Prostate gland (tissue), 2 donors: ENCODE data around the gene CLNK. TPM values are rescaled to one million over a fixed set of nuclear protein-coding genes. Genes with fewer than 3 reads are reported as not detected.

ENCODE experiments used
- DNase-seq: peaks from one replicate; pipeline ENCODE4 v3.0.0-alpha.2; 2019; ENCODE audit warnings: low spot score
- H3K27ac ChIP-seq, 2 donors: fragments of 200-600 bp; sonication (generic); 2 replicates each; pipeline ENCODE4 v1.5.1; 2017 to 2019
- H3K27me3 ChIP-seq: fragments of 200-600 bp; sonication (generic); replicated peaks from 2 replicates; pipeline ENCODE4 v1.5.1; 2019; ENCODE audit not compliant: insufficient read depth
- H3K36me3 ChIP-seq, 2 donors: fragments of 200-600 bp; sonication (generic); 1 replicate in 1 of 2; 2 replicates in 1 of 2; pipeline versions ENCODE4 v1.5.1 to v1.8.1; 2017 to 2019
- H3K4me1 ChIP-seq: fragments of 200-600 bp; sonication (generic); replicated peaks from 2 replicates; pipeline ENCODE4 v1.5.1; 2019
- H3K4me3 ChIP-seq, 2 donors: fragments of 200-600 bp; sonication (generic); 2 replicates each; pipeline ENCODE4 v1.5.1; 2017 to 2019
- H3K9me3 ChIP-seq: fragments of 200-600 bp; sonication (generic); 2 replicates; pipeline ENCODE4 v1.5.1; 2017
- POLR2A ChIP-seq: fragments of 450-650 bp; IDR thresholded peaks from one replicate; pipeline ENCODE4 v1.6.1; 2016; ENCODE audit warnings: antibody characterized with exemption, mild to moderate bottlenecking
- POLR2AphosphoS5 ChIP-seq: sonication (generic); formaldehyde crosslinking; IDR thresholded peaks from one replicate; pipeline ENCODE4 v1.6.1; 2017; ENCODE audit warnings: antibody characterized with exemption
- WGBS: methylation state at CpG from one replicate; pipeline ENCODE4 v1.1.5; 2018; 5-methylcytosine and 5-hydroxymethylcytosine counted together
- intact Hi-C: fragments of 100-400 bp; cut with DNase I; formaldehyde crosslinking; loops from one replicate; pipeline ENCODE4 v1.14.2; 2022
- total RNA-seq, 2 donors: library from RNA; depleted of rRNA; stranded (reverse); fragments of >200 nt; gene quantifications; one replicate each; pipeline ENCODE4 v1.1.0, GENCODE V29; 2016
- TF ChIP-seq, protein P1 (sequence below), 4 experiments: fragments of 200-600 bp in 2 of 4; fragments of 450-650 bp in 2 of 4; sonication (generic) in 2 of 4; IDR thresholded peaks; 1 replicate in 3 of 4; 2 replicates in 1 of 4; pipeline ENCODE4 v1.5.1; 2016 to 2019; ENCODE audit warnings: antibody characterized with exemption in 4 of 4, mild to moderate bottlenecking in 2 of 4, moderate library complexity in 2 of 4

Gene CLNK
- total RNA-seq, 2 donors from 2014 or later = not detected

DNA sequence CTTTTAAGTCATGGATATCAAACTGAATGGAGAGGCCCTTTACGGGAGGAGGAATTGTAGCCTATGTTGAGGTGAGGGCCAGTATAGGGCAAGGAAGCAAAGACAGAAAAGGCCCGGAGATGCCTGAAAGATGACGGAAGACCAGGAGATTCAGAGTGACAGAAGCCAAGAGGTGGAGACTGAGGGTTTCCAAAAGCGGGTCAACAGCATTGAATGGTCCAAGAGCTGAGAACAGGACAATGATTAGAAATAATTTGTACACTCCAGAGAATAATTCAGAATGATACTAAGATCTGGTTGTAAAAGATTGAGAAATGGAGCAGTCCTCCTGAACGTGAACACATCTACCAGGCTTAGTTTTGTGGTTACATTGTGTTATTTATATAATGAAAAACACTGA is 181.9 kb downstream of the CLNK start:
- Histone ChIP-seq H3K9me3 (no peaks in the 10 kb centered on the region), H3K36me3 (no peaks in the 10 kb centered on the region), H3K4me1 (no peaks in the 10 kb centered on the region), H3K4me3 (no peak overlapping the region), H3K27me3 (no peaks in the 10 kb centered on the region), H3K27ac (no peak overlapping the region)
- intact Hi-C loops = no loop called here
- 94% methylated on average over 5 of the region's 5 CpGs for WGBS
- TF ChIP-seq POLR2A = no peak
- TF ChIP-seq, protein P1, sequence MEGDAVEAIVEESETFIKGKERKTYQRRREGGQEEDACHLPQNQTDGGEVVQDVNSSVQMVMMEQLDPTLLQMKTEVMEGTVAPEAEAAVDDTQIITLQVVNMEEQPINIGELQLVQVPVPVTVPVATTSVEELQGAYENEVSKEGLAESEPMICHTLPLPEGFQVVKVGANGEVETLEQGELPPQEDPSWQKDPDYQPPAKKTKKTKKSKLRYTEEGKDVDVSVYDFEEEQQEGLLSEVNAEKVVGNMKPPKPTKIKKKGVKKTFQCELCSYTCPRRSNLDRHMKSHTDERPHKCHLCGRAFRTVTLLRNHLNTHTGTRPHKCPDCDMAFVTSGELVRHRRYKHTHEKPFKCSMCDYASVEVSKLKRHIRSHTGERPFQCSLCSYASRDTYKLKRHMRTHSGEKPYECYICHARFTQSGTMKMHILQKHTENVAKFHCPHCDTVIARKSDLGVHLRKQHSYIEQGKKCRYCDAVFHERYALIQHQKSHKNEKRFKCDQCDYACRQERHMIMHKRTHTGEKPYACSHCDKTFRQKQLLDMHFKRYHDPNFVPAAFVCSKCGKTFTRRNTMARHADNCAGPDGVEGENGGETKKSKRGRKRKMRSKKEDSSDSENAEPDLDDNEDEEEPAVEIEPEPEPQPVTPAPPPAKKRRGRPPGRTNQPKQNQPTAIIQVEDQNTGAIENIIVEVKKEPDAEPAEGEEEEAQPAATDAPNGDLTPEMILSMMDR (IDR thresholded peaks at IDR 0.05) = no peak
- TF ChIP-seq POLR2AphosphoS5 = no peak
- no peak for DNase-seq

DNA sequence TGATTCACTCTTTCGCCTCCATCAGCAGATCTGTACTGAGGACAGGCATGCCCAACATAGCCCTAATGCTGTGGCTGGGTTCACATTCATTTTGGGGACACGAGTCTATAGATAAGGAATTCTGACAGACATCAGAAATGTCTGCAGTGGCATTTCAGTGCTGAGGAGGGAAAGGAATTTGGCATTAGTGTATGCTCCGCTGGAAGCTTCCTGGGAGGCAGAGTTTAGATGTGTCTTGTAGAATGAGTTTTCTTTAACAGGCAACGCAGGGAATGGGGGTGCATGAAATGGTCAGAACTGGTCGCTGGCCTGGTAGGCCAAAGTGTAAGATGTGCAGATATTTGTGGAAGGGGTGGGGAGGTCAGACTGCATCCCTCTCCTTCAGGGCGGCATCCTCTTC is 183.8 kb downstream of the CLNK start:
- no peaks in the 10 kb centered on the region for H3K27me3 ChIP-seq
- no peak overlapping the region for H3K4me3 ChIP-seq
- no peaks in the 10 kb centered on the region for H3K9me3 ChIP-seq
- TF ChIP-seq POLR2A = no peak
- TF ChIP-seq, protein P1 (IDR thresholded peaks at IDR 0.05) = no peak
- no peak for TF ChIP-seq POLR2AphosphoS5
- intact Hi-C loops = no loop called here
- H3K36me3 ChIP-seq = no peaks in the 10 kb centered on the region
- no peak overlapping the region for H3K27ac ChIP-seq
- WGBS = 83% methylated on average over 6 of the region's 6 CpGs
- DNase-seq = no peak
- peaks cover 5% of the 10 kb centered on the region for H3K4me1 ChIP-seq

DNA sequence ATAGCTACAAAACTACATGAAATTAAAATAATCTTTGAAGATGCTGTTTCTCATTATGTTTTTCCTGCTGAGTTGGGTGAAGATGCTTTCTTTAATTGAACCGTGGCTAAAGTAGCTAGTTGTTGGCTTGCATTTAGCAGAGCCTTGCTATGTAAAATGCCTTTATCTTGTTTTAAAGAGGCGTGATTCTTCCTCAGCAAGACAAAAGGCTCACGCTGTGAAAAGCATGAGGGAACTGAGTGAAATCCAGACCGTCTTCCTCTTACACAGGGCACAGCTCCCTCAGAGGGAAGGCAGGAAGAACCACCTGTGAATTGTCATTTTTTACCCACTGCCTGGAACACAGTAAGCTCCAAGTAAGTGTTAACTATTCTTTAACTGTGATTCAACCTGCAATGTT is 188.4 kb downstream of the CLNK start:
- intact Hi-C loops = no loop called here
- TF ChIP-seq, protein P1 (IDR thresholded peaks at IDR 0.05) = no peak
- TF ChIP-seq POLR2AphosphoS5 (no peak), POLR2A (no peak)
- Histone ChIP-seq H3K4me1 (peaks cover 5% of the 10 kb centered on the region), H3K27me3 (no peaks in the 10 kb centered on the region), H3K36me3 (no peaks in the 10 kb centered on the region), H3K27ac (peak overlapping the region in 1 of 2 donors; percentile 53), H3K4me3 (no peak overlapping the region), H3K9me3 (no peaks in the 10 kb centered on the region)
- 66% methylated on average over 4 of the region's 4 CpGs for WGBS
- DNase-seq = no peak

DNA sequence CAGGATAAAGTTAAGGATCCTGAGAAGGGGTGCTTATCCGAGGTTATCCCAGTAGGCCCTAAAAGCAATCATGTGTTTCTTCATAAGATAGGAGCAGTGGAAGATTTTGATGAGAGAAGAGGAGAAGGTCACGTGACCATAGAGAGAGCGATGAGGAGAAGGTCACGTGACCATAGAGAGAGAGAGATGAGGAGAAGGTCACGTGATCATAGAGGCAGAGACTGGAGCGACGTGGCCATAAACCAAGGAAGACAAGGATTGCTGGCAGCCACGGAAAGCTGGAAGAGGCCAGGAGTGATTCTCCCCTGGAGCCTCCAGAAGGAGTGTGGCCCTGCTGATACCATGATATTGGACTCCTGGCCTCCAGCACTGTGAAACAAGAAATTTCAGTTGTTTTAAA is 188.9 kb downstream of the CLNK start:
- H3K36me3 ChIP-seq = no peaks in the 10 kb centered on the region
- H3K27me3 ChIP-seq = no peaks in the 10 kb centered on the region
- H3K4me3 ChIP-seq = no peak overlapping the region
- no peak for DNase-seq
- H3K27ac ChIP-seq = no peak overlapping the region
- peaks cover 5% of the 10 kb centered on the region for H3K4me1 ChIP-seq
- H3K9me3 ChIP-seq = no peaks in the 10 kb centered on the region
- WGBS = 89% methylated on average over 8 of the region's 8 CpGs
- no peak for TF ChIP-seq POLR2AphosphoS5
- no peak for TF ChIP-seq POLR2A
- TF ChIP-seq, protein P1 (IDR thresholded peaks at IDR 0.05) = no peak
- intact Hi-C loops = no loop called here

DNA sequence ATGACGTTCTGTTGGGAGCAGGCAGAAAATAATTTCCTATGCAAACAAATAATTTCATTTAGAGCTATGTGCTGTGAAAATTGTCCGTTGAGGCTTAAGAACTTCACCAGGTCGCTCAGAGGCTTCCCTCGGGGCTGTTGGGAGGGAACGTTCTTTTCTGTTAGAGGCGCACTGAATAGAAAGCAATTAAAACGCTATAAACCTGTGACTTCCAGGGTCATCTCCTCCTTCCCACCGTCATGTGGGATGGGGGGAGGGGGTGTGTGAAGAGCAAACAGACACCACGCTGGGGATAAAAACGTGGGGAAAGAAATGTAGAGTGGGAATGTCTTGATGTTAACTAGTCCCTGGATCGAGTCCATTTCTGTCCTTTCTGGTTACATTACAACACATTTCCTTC is 192.1 kb downstream of the CLNK start:
- Histone ChIP-seq H3K36me3 (no peaks in the 10 kb centered on the region), H3K4me3 (no peak overlapping the region), H3K4me1 (peaks cover 5% of the 10 kb centered on the region), H3K9me3 (no peaks in the 10 kb centered on the region), H3K27ac (no peak overlapping the region), H3K27me3 (no peaks in the 10 kb centered on the region)
- intact Hi-C loops = no loop called here
- TF ChIP-seq, protein P1 (IDR thresholded peaks at IDR 0.05) = no peak
- TF ChIP-seq POLR2A (no peak), POLR2AphosphoS5 (peak; percentile 14)
- 15% methylated on average over 11 of the region's 11 CpGs for WGBS
- no peak for DNase-seq
